ENCODE data around the gene DSG1.

DNA sequence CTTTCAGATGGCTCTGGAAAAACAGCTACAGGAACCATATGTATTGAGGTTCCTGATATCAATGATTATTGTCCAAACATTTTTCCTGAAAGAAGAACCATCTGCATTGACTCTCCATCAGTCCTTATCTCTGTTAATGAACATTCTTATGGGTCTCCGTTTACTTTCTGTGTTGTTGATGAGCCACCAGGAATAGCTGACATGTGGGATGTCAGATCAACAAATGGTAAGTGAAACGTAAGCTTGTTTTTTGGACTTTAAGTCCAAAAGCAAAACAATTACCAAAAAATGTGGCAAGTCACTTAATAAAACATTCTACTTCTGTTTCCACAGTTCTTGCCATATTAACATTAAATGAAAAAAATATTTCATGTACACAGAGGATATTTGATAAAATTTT lies 85.4 kb downstream of the DSG1 start:
- TF ChIP-seq, protein P1, sequence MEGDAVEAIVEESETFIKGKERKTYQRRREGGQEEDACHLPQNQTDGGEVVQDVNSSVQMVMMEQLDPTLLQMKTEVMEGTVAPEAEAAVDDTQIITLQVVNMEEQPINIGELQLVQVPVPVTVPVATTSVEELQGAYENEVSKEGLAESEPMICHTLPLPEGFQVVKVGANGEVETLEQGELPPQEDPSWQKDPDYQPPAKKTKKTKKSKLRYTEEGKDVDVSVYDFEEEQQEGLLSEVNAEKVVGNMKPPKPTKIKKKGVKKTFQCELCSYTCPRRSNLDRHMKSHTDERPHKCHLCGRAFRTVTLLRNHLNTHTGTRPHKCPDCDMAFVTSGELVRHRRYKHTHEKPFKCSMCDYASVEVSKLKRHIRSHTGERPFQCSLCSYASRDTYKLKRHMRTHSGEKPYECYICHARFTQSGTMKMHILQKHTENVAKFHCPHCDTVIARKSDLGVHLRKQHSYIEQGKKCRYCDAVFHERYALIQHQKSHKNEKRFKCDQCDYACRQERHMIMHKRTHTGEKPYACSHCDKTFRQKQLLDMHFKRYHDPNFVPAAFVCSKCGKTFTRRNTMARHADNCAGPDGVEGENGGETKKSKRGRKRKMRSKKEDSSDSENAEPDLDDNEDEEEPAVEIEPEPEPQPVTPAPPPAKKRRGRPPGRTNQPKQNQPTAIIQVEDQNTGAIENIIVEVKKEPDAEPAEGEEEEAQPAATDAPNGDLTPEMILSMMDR (IDR thresholded peaks at IDR 0.05): no peak
- no peak for TF ChIP-seq POLR2AphosphoS5 (IDR thresholded peaks at IDR 0.05)
- no peak for TF ChIP-seq POLR2A (IDR thresholded peaks at IDR 0.05)
- no peak for TF ChIP-seq EP300 (IDR thresholded peaks at IDR 0.05)
